ENCODE measurements around the gene MYCBPAP. TPM values are rescaled to one million over a fixed set of nuclear protein-coding genes. Genes with fewer than 3 reads are reported as not detected.

Gene MYCBPAP
- total RNA-seq, 1 experiment from 2014 or later = not detected

GRCh38 chr17:50559674-50560184 lies 51.5 kb downstream of the MYCBPAP start:
- RAD21 ChIA-PET (ENCODE audit: low non-redundant PET in 1 of 2, low total read pairs in 2 of 2, uncharacterized antibody in 2 of 2, unreplicated experiment in 2 of 2) = interaction anchor here (0.6 to 1.4 kb wide), 5 partner anchors 9 to 66 kb away, joined by 3 to 8 read pairs (median 3); no protein-coding TSS in a partner anchor
- Histone ChIP-seq H3K9ac (ENCODE audit: low read length) (peak overlapping the region; percentile 62), H3K27me3 (ENCODE audit: insufficient read depth, low read length) (no peaks in the 10 kb centered on the region), H3K4me1 (ENCODE audit: control insufficient read depth in 1 of 2, insufficient read depth in 2 of 2, low read length in 2 of 2) (peaks cover 6 to 18% of the 10 kb centered on the region in 2 experiments; a peak in 3 of 4 replicates), H3K9me2 (ENCODE audit: insufficient read depth) (no peaks in the 10 kb centered on the region), H2AFZ (ENCODE audit: low read depth, low read length, poor library complexity, severe bottlenecking) (peak overlapping the region; percentile 100), H3K27ac (ENCODE audit: low read depth, low read length) (peak overlapping the region; percentile 43; the same call in 1 of the 2 replicates), H3K4me2 (ENCODE audit: low read length) (peak overlapping the region; percentile 100), H4K20me1 (ENCODE audit: insufficient read depth) (no peaks in the 10 kb centered on the region), H3K9me3 (ENCODE audit: control insufficient read depth in 1 of 2, insufficient read depth in 1 of 2, low read depth in 1 of 2, low read length in 2 of 2) (no peaks in the 10 kb centered on the region), H3K79me2 (ENCODE audit: insufficient read depth, low read length) (no peaks in the 10 kb centered on the region), H3K4me3 (replicated peaks in 1 of 2; ENCODE audit: low read depth in 1 of 2, low read length in 2 of 2) (peak overlapping the region; percentile 54 to 68), H3K36me3 (ENCODE audit: control insufficient read depth in 1 of 2, insufficient read depth in 2 of 2, low read length in 2 of 2) (no peaks in the 10 kb centered on the region)
- CTCF ChIA-PET = interaction anchor here (0.6 to 2.3 kb wide), 11 partner anchors 10 to 145 kb away, joined by 3 to 22 read pairs (median 4); no protein-coding TSS in a partner anchor
- BruUV-seq (replicated peaks) = no TSS peak
- peak; percentile 80 for ATAC-seq
- POLR2A ChIA-PET = interaction anchor here (0.6 to 1.8 kb wide), 7 partner anchors 9 to 882 kb away, joined by 3 to 8 read pairs (median 4); partner anchors contain the start of gene LRRC59
- intact Hi-C loops (cut with micrococcal nuclease) = no loop called here
- peak; percentile 64 for DNase-seq (ENCODE audit: low read depth, low spot score)
- TF ChIP-seq EZH2 (IDR thresholded peaks at IDR 0.05) (no peak), CEBPB (IDR thresholded peaks at IDR 0.05; ENCODE audit: low read depth) (no peak), EGR1 (IDR thresholded peaks at IDR 0.05; ENCODE audit: low read depth) (no peak), ELF1 (IDR thresholded peaks at IDR 0.05; ENCODE audit: borderline replicate concordance, low read depth) (no peak), SRF (IDR thresholded peaks at IDR 0.05; ENCODE audit: low read depth) (no peak), POLR2AphosphoS5 (IDR thresholded peaks at IDR 0.05; ENCODE audit: low read depth, low read length) (no peak)

- Histone ChIP-seq H3K4me3 (replicated peaks in 1 of 2; ENCODE audit: low read depth in 1 of 2, low read length in 2 of 2) (peak within 1 kb of the TSS; percentile 54 to 68), H3K4me1 (ENCODE audit: control insufficient read depth in 1 of 2, insufficient read depth in 2 of 2, low read length in 2 of 2) (peaks cover 6 to 18% of the 10 kb centered on the region in 2 experiments; a peak in 3 of 4 replicates), H3K27ac (ENCODE audit: low read depth, low read length) (peak within 1 kb of the TSS; percentile 43; the same call in 1 of the 2 replicates), H4K20me1 (ENCODE audit: insufficient read depth) (no peaks in the 10 kb centered on the region), H2AFZ (ENCODE audit: low read depth, low read length, poor library complexity, severe bottlenecking) (peak within 1 kb of the TSS; percentile 100), H3K9ac (ENCODE audit: low read length) (peak within 1 kb of the TSS; percentile 62), H3K36me3 (ENCODE audit: control insufficient read depth in 1 of 2, insufficient read depth in 2 of 2, low read length in 2 of 2) (no peaks in the 10 kb centered on the region), H3K79me2 (ENCODE audit: insufficient read depth, low read length) (no peaks in the 10 kb centered on the region), H3K27me3 (ENCODE audit: insufficient read depth, low read length) (no peaks in the 10 kb centered on the region), H3K9me3 (ENCODE audit: control insufficient read depth in 1 of 2, insufficient read depth in 1 of 2, low read depth in 1 of 2, low read length in 2 of 2) (no peaks in the 10 kb centered on the region), H3K4me2 (ENCODE audit: low read length) (peak within 1 kb of the TSS; percentile 100), H3K9me2 (ENCODE audit: insufficient read depth) (no peaks in the 10 kb centered on the region)
- ATAC-seq = peak; percentile 93
- POLR2A ChIA-PET = interaction anchor here (0.6 to 1.8 kb wide), 7 partner anchors 10 to 883 kb away, joined by 3 to 8 read pairs (median 4); partner anchors contain the start of gene LRRC59
- peak; percentile 80 for DNase-seq (ENCODE audit: low read depth, low spot score)
- intact Hi-C loops (cut with micrococcal nuclease) = no loop called here
- CTCF ChIA-PET = interaction anchor here (0.6 to 2.3 kb wide), 11 partner anchors 10 to 145 kb away, joined by 3 to 22 read pairs (median 4); no protein-coding TSS in a partner anchor
- RAD21 ChIA-PET (ENCODE audit: low non-redundant PET in 1 of 2, low total read pairs in 2 of 2, uncharacterized antibody in 2 of 2, unreplicated experiment in 2 of 2) = interaction anchor here (0.6 to 1.4 kb wide), 5 partner anchors 9 to 65 kb away, joined by 3 to 8 read pairs (median 3); no protein-coding TSS in a partner anchor
- TF ChIP-seq CEBPB (IDR thresholded peaks at IDR 0.05; ENCODE audit: low read depth) (no peak), POLR2A (IDR thresholded peaks at IDR 0.05; ENCODE audit: borderline replicate concordance, extremely low read depth, insufficient read depth, insufficient read length) (peak; percentile 64), POLR2AphosphoS5 (IDR thresholded peaks at IDR 0.05; ENCODE audit: low read depth, low read length) (peak; percentile 56)
- no TSS peak for BruUV-seq (replicated peaks)
Measured at GRCh38 chr17:50560185-50560824, 52.1 kb downstream of the MYCBPAP start, which contains the start of gene CACNA1G. CACNA1G (plus strand) TSS chr17:50560715; CDS start chr17:50561460, 745 bp downstream.
